Liver (tissue), 3 donors: ENCODE results near the gene CDHR5.

Source experiments
- TAF1 ChIP-seq: conservative IDR thresholded peaks from 2 replicates; pipeline ENCODE4 v1.6.1; 2016; ENCODE audit warnings: antibody characterized with exemption, mild to moderate bottlenecking
- TF ChIP-seq, protein P1 (sequence below): fragments of 150-350 bp; IDR thresholded peaks from 2 replicates; pipeline ENCODE4 v1.5.1; 2017; ENCODE audit warnings: improper control_type of control experiment, low read depth, low read length; ENCODE audit not compliant: missing input control
- donor health status: healthy.
- donor health status: healthy.

- TF ChIP-seq, protein P1, sequence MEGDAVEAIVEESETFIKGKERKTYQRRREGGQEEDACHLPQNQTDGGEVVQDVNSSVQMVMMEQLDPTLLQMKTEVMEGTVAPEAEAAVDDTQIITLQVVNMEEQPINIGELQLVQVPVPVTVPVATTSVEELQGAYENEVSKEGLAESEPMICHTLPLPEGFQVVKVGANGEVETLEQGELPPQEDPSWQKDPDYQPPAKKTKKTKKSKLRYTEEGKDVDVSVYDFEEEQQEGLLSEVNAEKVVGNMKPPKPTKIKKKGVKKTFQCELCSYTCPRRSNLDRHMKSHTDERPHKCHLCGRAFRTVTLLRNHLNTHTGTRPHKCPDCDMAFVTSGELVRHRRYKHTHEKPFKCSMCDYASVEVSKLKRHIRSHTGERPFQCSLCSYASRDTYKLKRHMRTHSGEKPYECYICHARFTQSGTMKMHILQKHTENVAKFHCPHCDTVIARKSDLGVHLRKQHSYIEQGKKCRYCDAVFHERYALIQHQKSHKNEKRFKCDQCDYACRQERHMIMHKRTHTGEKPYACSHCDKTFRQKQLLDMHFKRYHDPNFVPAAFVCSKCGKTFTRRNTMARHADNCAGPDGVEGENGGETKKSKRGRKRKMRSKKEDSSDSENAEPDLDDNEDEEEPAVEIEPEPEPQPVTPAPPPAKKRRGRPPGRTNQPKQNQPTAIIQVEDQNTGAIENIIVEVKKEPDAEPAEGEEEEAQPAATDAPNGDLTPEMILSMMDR = no peak
- TF ChIP-seq TAF1 = no peak
These were observed 40.4 kb upstream of the CDHR5 start for GRCh38 chr11:665062-665703.
